Naive B cell (primary cell): ENCODE results near the gene IL1RL1. TPM values are rescaled to one million over a fixed set of nuclear protein-coding genes. Genes with fewer than 3 reads are reported as not detected.
"Not testable (repeated sequence)": the region's sequence is repeated elsewhere in the genome, so short reads cannot be mapped to it uniquely, and the experiment has no call there.

Source experiments
- ATAC-seq, 2 donors: fragments of 150-1000 bp; cut with Tn5 transposase; 2 replicates each; pipeline ENCODE4 v1.10.0; 2021; ENCODE audit warnings: low read depth in 2 of 2, mild to moderate bottlenecking in 2 of 2, moderate library complexity in 2 of 2
- DNase-seq: peaks from one replicate; pipeline ENCODE4 v3.0.0; 2022
- H3K27ac Mint-ChIP-seq, 6 donors: one replicate each; pipeline ENCODE4 v1.8.0; 2020 to 2022; ENCODE audit warnings: mild to moderate bottlenecking in 6 of 6, mixed read lengths in 6 of 6, moderate library complexity in 5 of 6, inconsistent platforms in 2 of 6
- H3K27me3 Mint-ChIP-seq, 3 donors: one replicate each; pipeline ENCODE4 v1.8.0; 2021 to 2022; ENCODE audit warnings: mixed read lengths in 3 of 3, mild to moderate bottlenecking in 1 of 3
- H3K36me3 Mint-ChIP-seq, 2 donors: one replicate each; pipeline ENCODE4 v1.8.0; 2020 to 2022; ENCODE audit warnings: mixed read lengths in 2 of 2, inconsistent platforms in 1 of 2, mild to moderate bottlenecking in 1 of 2
- H3K4me1 Mint-ChIP-seq, 3 donors: one replicate each; pipeline ENCODE4 v1.8.0; 2020 to 2022; ENCODE audit warnings: mixed read lengths in 3 of 3, inconsistent platforms in 1 of 3, mild to moderate bottlenecking in 1 of 3, moderate library complexity in 1 of 3
- H3K4me3 Mint-ChIP-seq, 8 donors: one replicate each; pipeline ENCODE4 v1.8.0; 2020 to 2022; ENCODE audit warnings: mild to moderate bottlenecking in 8 of 8, mixed read lengths in 8 of 8, moderate library complexity in 8 of 8, inconsistent platforms in 2 of 8
- H3K9me3 Mint-ChIP-seq, 7 donors: one replicate each; pipeline ENCODE4 v1.8.0; 2020 to 2022; ENCODE audit warnings: mixed read lengths in 7 of 7, mild to moderate bottlenecking in 5 of 7, inconsistent platforms in 2 of 7, moderate library complexity in 1 of 7
- polyA plus RNA-seq, 6 donors: library from polyadenylated mRNA; unstranded; fragments of 300-500 nt; fragmentation: Illumina TruSeq; gene quantifications; one replicate each; pipeline ENCODE4 v1.2.3, GENCODE V29; 2021; ENCODE audit warnings: low read depth in 6 of 6

Gene IL1RL1
- polyA plus RNA-seq, 6 donors from 2014 or later, result not detected

DNA sequence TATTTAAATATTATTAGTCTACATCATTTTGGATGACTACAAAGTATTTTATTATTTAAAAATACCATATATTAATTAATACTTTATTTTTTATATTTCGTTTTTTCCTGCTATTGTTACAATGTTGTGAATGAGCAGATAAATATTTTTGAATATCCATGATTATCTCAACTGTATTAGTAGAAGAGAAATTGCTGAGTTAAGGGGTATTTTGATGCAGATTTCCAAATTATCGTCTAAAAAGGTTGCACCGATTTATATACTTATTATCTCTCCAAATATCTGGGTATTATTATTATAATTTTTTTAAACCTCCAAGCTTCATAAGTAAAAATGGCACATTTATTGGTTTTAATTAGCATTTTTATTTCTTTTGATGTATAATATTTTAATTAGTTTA, 8.9 kb upstream of the IL1RL1 start:
- H3K27ac Mint-ChIP-seq, result no peak overlapping the region
- no peak overlapping the region for H3K4me3 Mint-ChIP-seq

DNA sequence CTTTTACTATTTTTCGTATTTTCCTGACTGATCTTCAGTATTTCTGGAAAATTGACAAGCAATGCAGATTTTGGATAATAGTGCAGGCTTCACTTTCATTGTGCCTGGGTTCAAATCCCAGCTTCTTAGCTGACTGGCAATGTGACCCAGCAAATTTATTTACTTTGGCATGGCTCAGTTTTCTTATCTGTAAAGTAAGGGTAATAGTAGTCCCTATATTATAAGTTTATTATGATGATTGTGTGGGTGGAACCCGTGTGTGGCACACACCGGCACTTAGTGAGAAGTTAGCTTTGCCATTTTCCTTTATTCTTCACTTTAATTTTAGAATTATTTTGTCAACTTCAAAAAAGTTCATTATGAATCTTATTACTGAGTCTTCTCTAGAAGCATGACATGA, 7.8 kb upstream of the IL1RL1 start:
- Mint-ChIP-seq H3K36me3 (no peaks in the 10 kb centered on the region), H3K4me1 (peaks cover 0 to 7% (median 0%) of the 10 kb centered on the region in 3 donors), H3K27ac (no peak overlapping the region), H3K4me3 (no peak overlapping the region), H3K27me3 (peaks cover 30 to 58% (median 44%) of the 10 kb centered on the region in 3 donors), H3K9me3 (no peaks in the 10 kb centered on the region)
- no peak for ATAC-seq
- DNase-seq, result no peak

More for the DNA sequence above, 8.9 kb upstream of the IL1RL1 start:
- no peak for DNase-seq
- Mint-ChIP-seq H3K36me3 (no peaks in the 10 kb centered on the region), H3K9me3 (no peaks in the 10 kb centered on the region), H3K4me1 (peaks cover 0 to 7% (median 0%) of the 10 kb centered on the region in 3 donors), H3K27me3 (peaks cover 21 to 47% (median 34%) of the 10 kb centered on the region in 3 donors)
- no peak for ATAC-seq

GRCh38 chr2:102304268-102304667, 7.1 kb upstream of the IL1RL1 start:
- no peak for ATAC-seq
- Mint-ChIP-seq H3K27ac (no peak overlapping the region), H3K4me3 (no peak overlapping the region), H3K4me1 (peaks cover 0 to 7% (median 0%) of the 10 kb centered on the region in 3 donors), H3K27me3 (peaks cover 30 to 58% (median 44%) of the 10 kb centered on the region in 3 donors), H3K9me3 (no peaks in the 10 kb centered on the region), H3K36me3 (no peaks in the 10 kb centered on the region)
- no peak for DNase-seq

DNA sequence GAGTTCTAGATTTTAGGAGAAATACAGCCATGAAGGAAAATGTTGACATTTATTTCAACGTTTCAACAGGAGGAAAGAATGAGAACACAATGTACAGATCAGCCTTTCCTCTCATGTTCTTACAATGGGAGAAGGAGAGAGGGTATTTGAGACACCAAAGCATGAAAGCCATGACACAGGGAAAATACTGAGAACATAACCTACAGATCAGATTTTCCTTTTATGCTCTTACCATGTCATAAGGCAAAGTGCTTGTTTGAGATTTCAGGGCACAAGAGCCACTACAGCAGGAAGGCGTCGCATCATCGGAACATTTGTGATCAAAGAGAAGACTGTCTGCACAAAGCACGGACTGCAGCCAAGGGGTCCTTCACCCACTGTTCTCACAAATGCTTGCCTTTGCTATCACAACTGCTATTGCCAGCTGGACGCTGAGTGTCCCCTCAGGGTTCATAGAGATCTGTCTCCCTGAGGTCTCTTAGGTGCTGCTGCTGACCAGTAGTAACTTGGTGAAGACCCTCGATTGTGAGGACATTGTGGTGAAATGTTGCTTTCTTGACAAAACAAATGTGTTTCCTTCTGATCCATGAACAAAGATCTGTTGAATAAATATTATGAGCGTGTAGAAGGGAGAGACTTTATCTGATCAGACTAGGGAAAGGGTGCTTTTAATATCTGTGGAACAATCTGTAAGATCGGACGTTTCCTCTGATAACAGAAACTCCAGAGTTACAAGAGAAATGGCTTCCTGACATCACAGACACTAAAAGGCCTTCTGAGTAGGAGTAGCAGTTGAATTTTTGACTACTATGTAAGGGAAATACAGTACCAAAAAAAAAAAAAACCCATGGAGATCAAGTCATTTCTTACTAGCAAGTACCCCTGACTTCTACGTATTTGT, 6.4 kb upstream of the IL1RL1 start:
- Mint-ChIP-seq H3K27me3 (peaks cover 35 to 65% (median 50%) of the 10 kb centered on the region in 3 donors), H3K36me3 (no peaks in the 10 kb centered on the region), H3K9me3 (no peaks in the 10 kb centered on the region), H3K4me1 (peaks cover 0 to 7% (median 0%) of the 10 kb centered on the region in 3 donors), H3K4me3 (no peak overlapping the region), H3K27ac (no peak overlapping the region)
- DNase-seq (no peak), ATAC-seq (no peak)

DNA sequence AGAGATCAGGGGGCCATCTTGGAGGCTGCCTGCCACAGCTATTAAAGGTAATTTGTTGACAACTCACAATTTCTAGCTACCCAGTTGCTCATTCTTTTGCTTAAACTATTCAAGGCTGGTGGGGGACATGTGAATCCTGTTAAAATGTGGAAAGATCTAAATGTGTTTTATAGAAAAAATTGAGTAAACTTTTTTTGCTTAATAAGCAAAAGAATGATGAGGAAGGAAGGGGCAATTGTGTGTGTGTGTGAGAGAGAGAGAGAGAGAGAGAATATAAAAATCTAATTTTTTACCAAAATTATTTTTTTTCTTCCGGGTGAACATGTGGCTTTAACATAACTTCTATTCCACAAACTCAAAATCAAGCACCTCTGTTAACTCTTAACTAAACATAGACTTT, 5.2 kb upstream of the IL1RL1 start:
- Mint-ChIP-seq H3K4me3 (no peak overlapping the region), H3K4me1 (peaks cover 0 to 7% (median 0%) of the 10 kb centered on the region in 3 donors), H3K36me3 (no peaks in the 10 kb centered on the region), H3K27me3 (peaks cover 35 to 61% (median 51%) of the 10 kb centered on the region in 3 donors), H3K9me3 (no peaks in the 10 kb centered on the region), H3K27ac (no peak overlapping the region)
- DNase-seq (no peak), ATAC-seq (no peak)

- peaks cover 9 to 31% (median 22%) of the 10 kb centered on the region in 3 donors for H3K27me3 Mint-ChIP-seq
- no peaks in the 10 kb centered on the region for H3K9me3 Mint-ChIP-seq
- no peak for DNase-seq
- H3K4me1 Mint-ChIP-seq, result no peaks in the 10 kb centered on the region
- H3K4me3 Mint-ChIP-seq, result no peak overlapping the region
- no peak overlapping the region for H3K27ac Mint-ChIP-seq
- no peaks in the 10 kb centered on the region for H3K36me3 Mint-ChIP-seq
- ATAC-seq, result no peak
Observed at GRCh38 chr2:102313025-102313424, 1.7 kb downstream of the IL1RL1 start.

- no peak for DNase-seq
- Mint-ChIP-seq H3K9me3 (no peaks in the 10 kb centered on the region), H3K27ac (peak overlapping the region in 1 of 6 donors; percentile 3), H3K4me1 (no peaks in the 10 kb centered on the region), H3K36me3 (no peaks in the 10 kb centered on the region), H3K27me3 (peaks cover 5 to 27% (median 18%) of the 10 kb centered on the region in 3 donors), H3K4me3 (no peak overlapping the region)
- no peak for ATAC-seq
Observed at GRCh38 chr2:102313471-102313870, 2.1 kb downstream of the IL1RL1 start.

- Mint-ChIP-seq H3K36me3 (no peaks in the 10 kb centered on the region), H3K4me1 (no peaks in the 10 kb centered on the region), H3K4me3 (no peak overlapping the region), H3K27me3 (peaks cover 5 to 26% (median 17%) of the 10 kb centered on the region in 3 donors), H3K9me3 (no peaks in the 10 kb centered on the region), H3K27ac (no peak overlapping the region)
- no peak for DNase-seq
- ATAC-seq, result no peak
Observed at GRCh38 chr2:102313950-102314349, 2.6 kb downstream of the IL1RL1 start.

DNA sequence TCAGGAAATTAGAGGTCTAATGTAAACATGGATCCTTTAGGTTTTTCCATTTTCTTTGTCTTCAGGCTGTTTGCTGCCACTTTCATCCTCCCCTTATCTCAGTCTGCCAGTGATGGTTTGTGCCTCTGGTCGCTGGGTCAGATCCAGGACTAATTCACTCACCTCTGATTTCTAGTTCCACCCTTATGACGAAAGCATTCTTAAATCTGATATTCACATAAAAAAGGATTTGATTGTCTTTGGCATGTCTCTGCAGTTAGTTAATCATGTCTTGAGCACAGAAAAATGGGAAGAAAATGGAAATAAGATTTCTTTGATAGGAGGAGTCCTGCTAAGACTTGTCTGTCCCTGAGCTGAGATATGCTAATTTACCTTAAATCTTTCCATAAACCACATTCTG, 4.6 kb downstream of the IL1RL1 start:
- ATAC-seq (no peak), DNase-seq (no peak)
- Mint-ChIP-seq H3K27ac (no peak overlapping the region), H3K9me3 (no peaks in the 10 kb centered on the region), H3K36me3 (no peaks in the 10 kb centered on the region), H3K4me3 (no peak overlapping the region), H3K27me3 (peaks cover 0 to 16% (median 5%) of the 10 kb centered on the region in 3 donors), H3K4me1 (no peaks in the 10 kb centered on the region)

- ATAC-seq, result no peak
- Mint-ChIP-seq H3K9me3 (no peaks in the 10 kb centered on the region), H3K36me3 (no peaks in the 10 kb centered on the region), H3K27me3 (peaks cover 0 to 21% (median 0%) of the 10 kb centered on the region in 3 donors), H3K4me1 (no peaks in the 10 kb centered on the region), H3K4me3 (no peak overlapping the region), H3K27ac (no peak overlapping the region)
- no peak for DNase-seq
Observed at GRCh38 chr2:102317715-102318114, 6.4 kb downstream of the IL1RL1 start.

DNA sequence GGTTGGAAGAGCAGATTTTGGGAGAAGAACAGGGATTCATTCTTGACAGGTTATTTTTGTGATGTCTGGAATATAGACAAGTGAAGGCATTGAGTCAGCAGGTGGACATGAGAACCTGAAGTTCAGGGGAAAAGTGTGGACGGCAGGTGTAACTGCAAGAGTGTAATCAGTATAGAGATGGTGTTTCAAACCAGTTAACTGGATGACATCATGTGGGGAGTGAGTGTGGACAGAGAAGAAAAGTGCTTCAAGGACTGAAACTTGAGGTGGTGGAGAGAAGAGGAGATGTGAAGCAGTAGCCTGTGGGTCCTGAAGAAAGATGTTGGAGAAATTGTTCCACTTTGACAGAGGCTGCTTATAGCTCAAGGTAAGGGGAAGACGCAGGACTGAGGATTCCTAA, 7.1 kb downstream of the IL1RL1 start:
- peaks cover 0 to 24% (median 0%) of the 10 kb centered on the region in 3 donors for H3K27me3 Mint-ChIP-seq
- no peak for DNase-seq
- no peaks in the 10 kb centered on the region for H3K36me3 Mint-ChIP-seq
- no peaks in the 10 kb centered on the region for H3K4me1 Mint-ChIP-seq
- no peak for ATAC-seq
- H3K4me3 Mint-ChIP-seq, result no peak overlapping the region
- H3K9me3 Mint-ChIP-seq, result peaks cover 0 to 3% (median 0%) of the 10 kb centered on the region in 7 donors
- H3K27ac Mint-ChIP-seq, result no peak overlapping the region

DNA sequence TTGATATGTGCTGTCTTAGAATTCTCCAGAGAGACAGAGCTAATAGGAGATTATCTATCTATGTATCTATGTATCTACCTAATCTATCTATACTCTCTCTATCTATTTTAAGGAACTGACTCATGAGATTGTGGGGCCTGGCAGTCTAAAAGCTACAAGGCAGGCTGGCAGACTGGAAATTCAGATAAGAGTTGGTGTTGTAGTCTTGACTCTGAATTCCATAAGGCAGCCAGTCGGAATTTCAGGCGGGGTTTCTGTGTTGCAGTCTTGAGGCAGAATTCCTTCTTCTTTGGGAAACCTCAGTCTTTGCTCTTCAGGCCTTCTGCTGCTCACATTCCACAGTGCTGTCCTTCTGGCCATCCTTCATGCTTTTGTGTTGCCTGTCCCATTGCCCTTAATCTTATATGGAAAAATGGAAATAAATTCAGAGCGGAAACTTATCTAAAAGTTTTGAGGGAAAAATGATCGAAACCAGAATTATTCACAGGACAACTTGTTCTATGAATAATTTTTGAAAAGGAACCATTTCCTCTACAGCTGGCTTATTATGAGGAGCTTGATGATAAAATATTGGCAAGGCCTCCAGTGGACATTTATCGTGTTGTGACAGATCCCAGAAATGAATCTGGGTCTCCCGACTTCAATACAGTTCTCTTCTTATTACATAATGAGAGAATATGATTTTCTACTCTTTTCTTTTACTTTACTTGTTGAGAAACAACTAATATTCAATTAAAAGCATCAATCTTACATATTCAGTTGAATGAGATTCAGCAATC, 10.8 kb downstream of the IL1RL1 start:
- Mint-ChIP-seq H3K36me3 (peaks cover 0 to 4% of the 10 kb centered on the region in 2 donors), H3K27me3 (peaks cover 5 to 24% (median 24%) of the 10 kb centered on the region in 3 donors), H3K4me1 (no peaks in the 10 kb centered on the region), H3K9me3 (peaks cover 2 to 13% (median 4%) of the 10 kb centered on the region in 7 donors), H3K27ac (no peak overlapping the region), H3K4me3 (no peak overlapping the region)
- ATAC-seq (no peak), DNase-seq (no peak)

DNA sequence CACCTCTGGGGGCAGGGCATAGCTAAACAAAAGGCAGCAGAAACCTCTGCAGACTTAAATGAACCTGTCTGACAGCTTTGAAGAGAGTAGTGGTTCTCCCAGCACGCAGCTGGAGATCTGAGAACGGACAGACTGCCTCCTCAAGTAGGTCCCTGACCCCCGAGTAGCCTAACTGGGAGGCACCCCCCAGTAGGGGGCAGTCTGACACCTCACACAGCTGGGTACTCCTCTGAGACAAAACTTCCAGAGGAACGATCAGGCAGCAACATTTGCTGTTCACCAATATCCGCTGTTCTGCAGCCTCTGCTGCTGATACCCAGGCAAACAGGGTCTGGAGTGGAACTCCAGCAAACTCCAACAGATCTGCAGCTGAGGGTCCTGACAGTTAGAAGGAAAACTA, 13.6 kb downstream of the IL1RL1 start:
- not testable (repeated sequence) for H3K27ac Mint-ChIP-seq, H3K4me3 Mint-ChIP-seq

More for the DNA sequence above, 13.6 kb downstream of the IL1RL1 start:
- ATAC-seq, H3K36me3 Mint-ChIP-seq, DNase-seq, H3K4me1 Mint-ChIP-seq: not testable (repeated sequence)
- H3K9me3 Mint-ChIP-seq, result peaks cover 2 to 19% (median 7%) of the 10 kb centered on the region in 7 donors
- H3K27me3 Mint-ChIP-seq, result peaks cover 5 to 29% (median 24%) of the 10 kb centered on the region in 3 donors
